COLO668 (cell line): ENCODE data around the gene UBAP1L.

ENCODE experiments used
- DNase-seq: peaks from one replicate; lab custom pipeline; 2025; ENCODE audit not compliant: unreplicated experiment; lab: John Stamatoyannopoulos, UW

UBAP1L gene

DNA sequence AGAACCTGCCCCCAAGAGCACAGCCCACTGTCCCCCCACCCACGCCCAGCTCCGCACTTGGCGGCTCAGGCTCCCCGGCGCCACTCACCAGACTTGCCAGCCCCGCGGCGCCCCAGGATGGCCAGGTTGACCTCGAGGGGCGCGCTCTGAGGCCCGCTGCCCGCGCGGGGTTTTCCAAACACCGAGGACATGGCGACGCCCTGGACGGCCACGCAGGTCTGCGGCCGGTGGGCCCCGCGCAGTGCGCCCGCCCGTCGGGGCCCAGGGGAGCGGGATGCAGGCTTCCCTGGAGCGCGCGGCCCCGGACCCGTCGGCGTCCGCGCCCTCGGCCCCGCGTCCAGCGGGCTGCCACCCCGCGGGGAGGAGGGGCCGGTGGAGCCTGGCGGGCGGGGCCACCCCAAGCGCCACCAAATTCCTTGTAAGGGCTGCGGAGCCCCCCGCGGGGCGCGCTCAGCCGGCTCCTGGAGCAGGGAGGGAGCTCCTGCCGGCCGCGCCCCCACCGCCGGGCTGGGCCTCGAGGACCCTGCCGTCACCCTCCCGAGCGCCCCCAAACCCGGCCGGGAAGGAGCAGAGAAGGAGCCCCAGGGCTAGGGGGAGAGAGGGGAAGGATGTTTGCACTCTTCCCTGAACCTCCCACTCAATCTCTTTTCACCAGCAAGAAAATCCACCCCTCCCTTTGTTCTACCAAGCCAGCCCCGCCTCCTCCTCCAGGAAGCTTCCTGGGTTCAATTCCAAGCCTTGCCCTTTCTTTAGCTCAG, 47.2 kb downstream of the UBAP1L start, which contains the start of gene RASL12:
Gene RASL12, minus strand, starts transcription at position 347 of the 758 bp plus-strand sequence. Its CDS starts 156 bp downstream, at position 191.
- DNase-seq: no peak

DNA sequence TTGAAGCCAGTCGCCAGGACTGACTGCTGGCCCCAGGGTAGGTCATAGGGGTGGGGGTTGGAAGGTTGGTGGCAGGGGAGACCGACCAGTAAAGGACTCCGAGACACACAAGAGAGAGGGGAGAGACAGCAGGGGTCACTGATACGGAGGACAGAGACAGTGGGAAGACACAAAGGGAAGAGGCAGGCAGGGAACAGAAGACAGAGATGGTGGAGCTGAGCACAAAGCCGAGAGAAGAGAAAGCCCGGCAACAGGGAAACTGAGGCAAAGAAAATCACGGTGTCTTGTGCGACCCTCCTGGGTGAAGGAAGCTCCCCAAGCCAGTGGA, 47.7 kb downstream of the UBAP1L start:
- DNase-seq: no peak

DNA sequence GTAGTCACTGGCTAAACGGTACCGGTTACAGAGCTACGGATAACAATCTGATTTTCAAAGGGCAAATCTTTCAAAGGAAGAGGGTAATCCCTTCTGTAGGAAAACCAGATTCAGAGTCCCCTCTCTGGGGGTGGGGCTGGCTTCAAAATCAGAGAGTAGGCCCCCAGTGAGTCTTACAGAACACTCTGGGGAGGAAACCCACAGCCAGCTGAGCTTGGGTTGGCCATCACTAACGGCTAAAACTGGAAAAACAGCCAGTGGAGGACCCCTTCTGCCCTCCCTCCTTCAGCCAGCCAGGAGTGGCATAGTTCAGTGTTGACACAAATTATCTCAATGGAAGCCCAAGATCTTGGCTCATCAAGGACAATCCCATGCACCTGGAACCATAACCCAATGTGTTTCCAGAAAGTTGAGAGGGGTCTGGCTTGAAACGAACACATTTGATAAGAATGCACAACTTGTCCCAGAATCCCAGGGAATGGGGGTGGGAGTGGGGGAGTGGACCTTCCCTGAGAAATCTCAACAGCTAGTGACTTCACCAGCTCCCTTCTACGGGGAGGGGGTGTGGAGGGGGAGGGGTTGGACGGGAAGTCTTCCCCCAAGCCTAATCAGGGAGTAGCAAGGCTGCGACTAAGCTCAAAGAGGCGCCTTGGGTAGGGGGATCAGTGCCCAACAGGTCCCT, 48.2 kb downstream of the UBAP1L start:
- no peak for DNase-seq

DNA sequence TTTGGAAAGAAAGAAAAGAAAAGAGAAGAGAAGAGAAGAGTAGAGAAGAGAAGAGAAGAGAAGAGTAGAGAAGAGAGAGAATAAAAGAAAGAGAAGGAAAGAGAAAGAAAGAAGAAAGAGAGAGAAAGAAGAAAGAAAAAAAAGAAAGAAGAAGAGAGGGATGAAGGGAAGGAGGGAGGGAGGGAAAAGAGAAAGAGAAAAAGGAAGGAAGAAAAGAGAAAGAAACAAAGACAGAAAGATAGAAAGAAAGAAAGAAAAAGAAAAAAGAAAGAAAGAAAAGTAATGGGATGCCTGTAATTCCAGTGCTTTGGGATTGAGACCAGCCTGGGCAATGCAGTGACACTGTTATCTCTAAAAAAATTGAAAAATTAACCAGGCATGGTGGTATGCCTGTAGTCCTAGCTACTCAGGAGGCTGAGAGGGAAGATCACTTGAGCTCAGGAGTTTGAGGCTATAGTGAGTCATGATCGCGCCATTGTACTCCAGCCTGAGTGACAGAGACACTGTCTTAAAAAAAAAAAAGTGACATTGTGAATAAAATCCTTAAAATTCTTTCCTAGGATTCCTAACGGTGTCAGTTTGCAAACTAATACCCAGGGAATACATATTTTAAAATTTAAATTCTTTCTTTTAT, 48.9 kb downstream of the UBAP1L start:
- no peak for DNase-seq

DNA sequence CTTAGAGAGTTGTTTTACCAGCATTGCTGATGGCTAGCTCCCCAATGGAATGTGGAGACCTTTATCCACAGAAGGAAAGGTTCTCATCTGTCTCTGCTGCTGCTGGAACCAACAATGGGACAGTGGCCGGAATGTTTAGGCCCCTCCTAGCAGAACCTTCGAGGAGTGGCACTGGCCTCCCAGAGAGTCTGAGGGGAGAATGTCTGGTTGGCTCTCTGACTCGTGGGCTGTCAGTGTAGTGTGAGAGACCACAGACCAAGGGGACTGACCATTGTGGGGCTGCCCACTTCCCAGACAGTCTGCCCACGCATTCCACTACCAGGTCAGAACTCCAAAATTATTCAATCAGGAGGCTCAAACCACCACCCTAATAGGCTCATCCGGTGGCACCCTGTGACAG, 52.3 kb downstream of the UBAP1L start:
- no peak for DNase-seq

DNA sequence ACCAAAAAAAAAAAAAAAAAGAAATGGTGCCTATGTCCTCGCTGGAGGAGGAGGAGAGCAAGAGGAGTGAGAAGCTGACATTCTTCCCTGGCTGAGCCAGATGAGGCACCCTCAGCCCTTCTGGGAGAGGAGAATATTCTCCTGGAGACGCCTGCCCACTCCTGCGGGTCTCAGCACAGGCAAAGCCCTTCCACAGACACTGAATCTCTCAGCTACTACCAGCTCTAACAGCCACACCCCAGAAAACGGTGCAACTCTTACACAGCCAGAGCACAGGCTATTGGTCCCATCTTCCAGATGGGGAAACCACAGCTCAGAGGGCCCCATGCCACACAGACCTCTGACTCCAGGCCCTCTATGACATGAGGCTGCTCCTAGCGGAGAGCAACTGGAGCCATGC, 52.9 kb downstream of the UBAP1L start:
- DNase-seq: no peak

DNA sequence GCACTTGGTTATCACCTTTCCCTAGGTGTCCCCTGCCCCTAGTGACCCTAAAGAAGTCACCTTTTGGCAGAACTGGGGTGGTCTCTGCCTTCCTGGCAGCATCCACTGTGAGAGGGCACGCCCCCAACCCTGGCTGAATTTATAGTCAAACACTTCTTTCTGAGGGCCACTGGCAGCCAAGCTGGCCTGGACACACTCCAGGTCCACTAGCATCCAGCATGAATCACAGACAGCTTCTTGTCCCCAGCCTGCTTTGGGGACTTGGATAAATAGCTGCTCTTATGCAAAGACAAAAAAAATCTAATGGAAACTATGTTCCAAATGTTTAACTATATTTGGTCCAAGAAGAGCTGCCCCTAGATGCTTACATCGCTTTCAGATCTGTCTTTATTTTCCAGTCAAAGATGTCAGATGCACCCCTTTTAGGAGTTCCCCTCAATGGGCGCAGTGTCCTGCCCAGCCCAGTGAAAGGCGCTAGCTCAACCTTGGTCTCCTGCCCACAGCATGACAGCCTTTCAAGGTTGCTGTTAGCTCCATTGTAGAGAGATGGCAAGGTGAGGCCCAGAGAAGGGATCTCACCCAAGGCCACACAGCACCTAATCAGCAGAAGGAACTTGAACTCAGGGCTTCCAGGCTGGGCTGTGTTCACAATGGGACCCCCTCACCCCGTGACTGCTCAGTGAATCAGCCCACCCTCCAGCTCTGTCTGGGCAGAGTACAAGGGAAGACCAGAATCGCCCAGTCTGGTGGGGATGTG, 54.2 kb downstream of the UBAP1L start:
- no peak for DNase-seq

DNA sequence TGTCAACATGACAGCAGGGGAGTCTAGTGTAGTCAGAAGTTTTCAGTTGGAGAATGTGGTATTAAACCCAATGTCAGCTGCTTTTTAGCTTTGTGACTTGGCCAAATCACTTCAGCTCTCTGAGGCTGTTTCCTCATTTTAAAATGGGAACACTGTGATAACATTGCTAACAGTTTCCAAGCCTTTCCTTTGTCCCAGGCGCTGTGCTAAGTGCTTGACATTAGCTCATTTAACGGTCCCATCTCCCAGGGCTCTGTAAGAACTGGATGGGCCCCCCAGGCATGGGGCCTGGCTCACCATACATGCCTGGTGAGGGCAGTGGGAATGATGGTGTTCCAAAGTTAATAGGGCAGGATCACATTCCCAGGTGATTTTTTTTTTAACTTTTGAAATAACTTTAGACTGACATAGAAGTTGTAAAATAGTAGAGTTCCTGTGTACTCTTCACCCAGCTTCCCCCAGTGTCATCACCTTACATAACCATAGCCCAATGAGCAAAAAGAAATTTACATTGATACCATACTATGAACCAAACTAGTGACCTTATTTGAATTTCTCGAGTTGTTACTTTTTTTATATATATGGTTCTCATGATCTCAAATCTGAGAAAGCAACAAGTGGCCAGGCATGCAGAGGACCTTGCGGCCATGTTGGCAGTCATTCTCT, 54.9 kb downstream of the UBAP1L start:
- DNase-seq: no peak

DNA sequence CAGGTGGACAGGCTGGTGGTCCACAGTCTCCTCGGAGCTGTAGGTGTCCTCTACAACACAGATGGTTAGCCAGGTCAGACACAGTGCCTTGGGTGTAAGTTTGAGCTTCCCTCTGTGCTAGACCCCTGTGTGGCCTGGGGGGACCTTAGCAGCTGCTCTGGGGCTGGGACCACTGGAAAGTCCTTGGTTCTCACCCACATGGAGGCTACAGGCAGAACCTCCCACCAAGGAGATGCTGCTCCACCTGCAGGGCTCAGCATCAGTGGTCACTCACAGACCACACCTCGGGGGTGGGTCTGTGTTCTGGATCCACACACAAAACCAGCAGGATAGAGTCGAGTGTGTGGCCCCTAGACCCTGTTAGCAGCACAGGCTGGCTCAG, 55.6 kb downstream of the UBAP1L start:
- no peak for DNase-seq

DNA sequence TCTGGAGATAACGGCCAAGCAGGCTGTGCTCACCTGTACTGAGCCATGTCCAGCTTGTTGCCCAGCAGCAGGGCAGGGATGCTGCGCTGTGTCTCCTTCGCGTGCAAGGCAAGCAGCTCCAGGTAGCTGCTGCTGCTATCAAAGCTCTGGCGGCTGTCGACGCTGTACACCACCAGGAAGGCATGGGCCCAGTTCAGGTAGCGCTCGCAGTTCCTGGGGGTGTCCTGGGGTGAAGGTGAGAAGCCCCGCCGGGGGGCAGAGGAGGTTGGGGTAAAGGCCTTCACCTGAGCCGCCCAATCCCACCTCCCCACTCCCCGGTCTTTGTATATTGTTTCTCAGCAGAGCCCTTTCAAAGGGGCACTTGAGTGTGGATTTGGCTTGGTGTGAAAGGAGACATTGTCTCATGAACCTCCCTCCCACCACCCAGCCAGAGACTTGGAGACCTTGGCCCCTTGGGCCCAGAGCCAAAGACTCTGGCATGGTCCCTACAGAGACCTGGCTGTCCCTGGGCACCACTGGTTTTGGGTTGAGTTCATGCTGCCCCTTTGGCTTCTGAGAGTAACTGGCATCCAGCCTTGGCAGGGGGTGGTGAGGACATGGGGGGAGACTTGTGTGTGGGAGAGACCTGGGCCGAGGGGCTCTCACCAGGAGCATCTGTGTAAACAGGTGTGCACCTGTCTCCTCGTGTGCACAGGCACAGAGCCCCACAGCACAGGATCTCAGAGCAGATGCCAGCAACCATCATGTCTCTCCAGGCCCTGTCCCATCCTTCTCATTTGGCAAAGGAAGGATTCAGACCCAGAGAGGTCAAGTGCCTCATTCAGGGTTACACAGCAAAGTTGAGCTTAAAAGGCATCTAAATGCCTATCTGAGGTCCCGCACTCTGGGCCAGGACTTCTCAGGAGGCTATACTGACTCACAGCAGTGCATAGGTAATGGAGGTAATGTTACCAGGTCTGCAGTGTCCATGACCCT, 56.3 kb downstream of the UBAP1L start:
- no peak for DNase-seq

DNA sequence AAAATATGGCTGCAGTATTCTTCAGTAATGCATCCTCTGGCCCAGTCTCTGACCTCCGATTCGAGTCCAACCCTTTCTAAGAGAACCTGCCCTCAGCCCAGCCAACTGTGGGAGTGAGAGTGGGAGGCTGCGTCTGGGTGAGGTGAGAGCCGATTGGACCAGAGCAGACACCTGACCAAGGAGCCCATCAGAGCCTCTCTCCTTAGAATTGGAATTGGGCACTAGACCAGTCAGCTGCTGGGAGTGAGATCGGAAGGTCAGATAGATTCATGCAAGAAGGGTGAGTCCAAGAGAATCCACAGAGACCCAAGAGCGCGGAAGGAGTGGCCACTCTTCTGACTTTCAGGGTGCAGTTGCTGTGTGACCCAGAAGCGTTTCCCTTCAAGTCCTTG, 57.5 kb downstream of the UBAP1L start:
- no peak for DNase-seq

DNA sequence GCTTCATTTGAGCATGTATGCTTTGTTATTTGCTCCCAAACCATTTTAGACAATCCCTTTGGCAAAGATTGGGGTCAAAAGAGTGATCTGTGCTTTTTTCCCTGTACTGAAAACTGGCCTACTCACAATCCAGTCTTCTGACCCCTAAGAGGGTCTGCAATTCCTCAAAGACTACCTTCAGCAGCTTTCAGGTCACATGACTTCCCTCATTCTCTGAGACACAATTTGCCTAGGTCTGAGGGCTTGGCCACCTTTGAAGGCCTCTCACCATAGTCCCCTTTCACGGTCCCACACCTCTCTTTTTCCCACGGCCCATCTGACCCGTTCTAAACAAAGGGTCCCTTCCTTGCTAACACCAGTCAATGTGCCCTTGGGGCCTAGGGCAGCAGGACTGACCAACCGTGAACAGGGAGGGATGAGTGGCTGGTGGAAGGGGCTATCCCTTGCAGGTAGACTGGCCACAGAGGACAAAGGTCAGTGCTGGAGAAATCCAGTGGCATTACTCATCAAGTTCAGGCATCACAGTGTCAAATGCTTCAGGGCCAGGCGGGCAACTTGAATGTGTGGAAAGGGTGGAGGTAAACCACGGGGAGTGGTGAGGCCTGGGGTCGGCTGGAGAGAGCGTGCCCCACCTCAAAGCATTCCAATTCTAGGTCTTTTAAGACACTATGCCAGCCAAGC, 58.0 kb downstream of the UBAP1L start:
- DNase-seq: no peak

DNA sequence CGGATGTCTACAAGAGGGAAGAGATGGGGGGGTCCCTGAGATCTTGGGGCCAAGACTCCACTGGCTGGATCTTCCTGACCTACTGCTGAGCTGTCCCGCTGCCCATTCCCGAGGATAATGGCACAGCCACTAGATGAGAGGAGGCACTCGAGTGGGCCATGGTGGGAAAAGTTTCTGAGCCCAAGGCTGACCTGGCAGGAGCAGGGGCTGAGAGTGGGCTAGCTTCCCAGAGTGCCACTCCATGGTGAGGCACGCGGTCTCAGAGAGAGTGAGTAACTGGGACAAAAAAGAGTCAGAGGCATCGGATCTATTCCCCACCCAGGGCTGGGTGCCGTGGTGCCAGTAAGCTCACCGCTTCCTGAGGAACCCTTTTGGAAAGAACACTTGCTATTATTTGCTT, 58.9 kb downstream of the UBAP1L start:
- DNase-seq: no peak

DNA sequence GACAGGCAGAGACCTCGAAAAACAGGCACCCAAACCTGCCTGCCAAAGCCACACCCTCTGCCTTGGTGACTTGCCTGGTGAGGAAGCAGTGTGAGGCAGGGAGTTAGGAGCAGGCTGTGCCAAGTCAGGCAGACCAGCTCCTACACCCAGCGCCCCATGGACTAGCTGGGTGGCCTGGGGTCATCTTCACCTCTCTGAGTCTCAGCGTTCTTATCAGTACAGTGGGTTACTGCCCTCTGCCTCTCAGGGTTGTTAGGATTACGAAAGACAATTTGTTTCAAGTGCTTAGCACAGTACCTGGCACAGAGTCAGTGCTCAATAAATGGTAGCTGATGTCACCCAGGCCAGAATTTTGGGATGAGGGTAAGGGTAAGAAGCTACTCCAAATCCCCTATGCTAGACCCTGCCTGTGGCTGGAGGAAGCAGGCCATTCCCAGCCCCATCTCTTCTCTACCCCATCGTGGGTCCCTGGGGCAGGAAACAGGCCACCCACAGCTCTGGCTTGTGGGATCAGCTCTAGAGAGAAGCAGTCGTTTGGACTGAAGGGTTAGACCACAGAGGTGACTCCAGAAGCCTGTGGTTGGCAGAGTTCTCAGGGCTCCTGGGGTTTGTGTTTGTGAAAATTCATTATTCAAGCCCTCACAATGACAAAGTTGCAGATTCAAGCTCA, 59.7 kb downstream of the UBAP1L start:
- no peak for DNase-seq

DNA sequence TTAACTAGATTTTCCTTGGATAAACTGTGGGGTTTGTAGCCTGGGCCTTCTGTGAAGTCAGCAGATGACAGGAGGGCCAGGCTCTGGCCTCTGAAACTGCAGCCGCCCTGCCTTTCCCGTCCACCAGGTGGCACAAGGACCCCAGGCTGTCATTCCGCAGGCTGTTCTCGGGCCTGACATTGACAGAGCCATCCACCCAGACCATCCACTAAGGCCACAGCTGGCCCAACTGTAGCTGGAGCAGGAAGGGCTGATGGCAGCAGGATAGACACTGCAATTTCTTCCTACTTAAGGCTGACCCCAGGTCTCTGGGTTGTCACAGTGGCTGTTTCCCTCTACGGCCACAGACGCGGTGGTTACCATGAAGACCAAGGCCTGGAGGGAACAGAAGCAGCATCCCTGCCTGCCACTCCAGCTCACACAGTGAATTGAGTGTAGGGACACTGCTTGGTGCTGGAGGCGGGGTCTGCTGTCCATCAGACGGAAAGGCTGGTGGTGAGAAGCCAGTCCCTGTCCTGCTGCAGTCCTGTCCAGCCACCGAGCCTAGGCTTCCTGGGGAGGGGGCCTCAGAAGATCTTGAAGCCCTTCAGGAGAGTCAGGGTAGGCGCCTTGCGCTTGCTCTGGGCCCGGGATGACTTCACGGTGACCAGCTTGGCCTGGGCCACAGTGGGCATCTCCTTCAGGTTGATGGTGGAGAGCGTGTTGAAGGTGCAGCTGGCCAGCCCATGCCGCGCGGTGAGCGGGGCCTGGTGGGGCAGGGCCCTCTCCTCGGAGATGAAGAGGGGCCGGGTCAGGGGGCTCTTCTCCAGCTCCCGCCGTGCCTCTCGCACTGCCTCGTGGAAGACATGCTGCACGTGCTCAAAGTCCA, 60.4 kb downstream of the UBAP1L start:
- DNase-seq: peak; percentile 56

DNA sequence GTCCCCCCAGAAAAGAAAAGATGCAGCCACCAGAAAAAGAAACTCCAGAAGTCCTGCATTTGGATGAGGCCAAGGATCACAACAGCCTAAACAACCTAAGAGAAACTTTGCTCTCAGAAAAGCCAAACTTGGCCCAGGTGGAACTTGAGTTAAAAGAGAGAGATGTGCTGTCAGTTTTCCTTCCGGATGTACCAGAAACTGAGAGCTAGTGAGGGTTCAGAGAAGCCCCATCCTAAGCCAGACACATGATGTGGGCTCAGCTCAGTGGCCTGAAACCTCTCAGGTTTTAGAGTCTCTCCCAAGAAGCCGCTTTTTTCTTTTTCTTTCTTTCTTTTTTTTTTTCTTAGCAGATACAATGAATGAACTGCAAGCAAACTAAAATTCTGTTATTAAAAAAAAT, 62.0 kb downstream of the UBAP1L start:
- DNase-seq: no peak

DNA sequence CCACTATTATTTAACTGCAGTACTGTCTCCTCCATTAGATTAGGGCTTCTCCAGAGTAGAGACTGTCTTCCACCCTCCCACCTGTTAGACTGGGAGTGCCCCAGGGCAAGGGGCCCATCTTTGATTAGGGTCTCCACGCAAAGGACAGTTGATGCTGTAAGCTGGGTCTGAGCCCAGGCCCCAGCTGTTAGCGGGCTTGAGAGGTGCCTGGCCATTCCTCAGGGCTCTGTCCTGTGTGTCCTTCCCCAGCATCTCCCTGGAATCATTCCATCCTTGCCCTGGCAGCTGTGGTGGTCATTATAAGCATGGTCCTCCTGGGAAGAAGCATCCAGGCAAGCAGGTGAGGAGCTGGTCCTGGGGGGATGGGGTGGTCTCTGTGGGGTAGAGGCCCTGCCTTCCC, 63.7 kb downstream of the UBAP1L start:
- DNase-seq: no peak

DNA sequence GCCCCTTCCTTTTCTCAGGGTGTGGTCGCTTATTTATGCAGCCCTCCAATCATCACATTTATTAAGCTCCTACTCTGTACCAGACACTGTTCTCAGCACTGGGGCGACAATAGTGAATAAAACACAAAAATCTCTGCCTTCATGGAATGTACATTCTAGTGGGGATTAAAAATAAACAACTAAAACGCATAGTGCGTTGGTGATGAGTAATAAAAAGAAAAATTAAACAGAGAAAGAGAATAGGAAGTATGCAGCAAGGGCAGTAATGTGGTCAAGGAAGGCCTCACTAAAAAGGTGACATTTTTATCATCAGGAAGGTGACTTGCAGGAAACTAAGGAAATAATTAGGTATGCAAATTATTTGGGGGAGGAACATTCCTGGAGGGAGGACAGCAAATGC, 64.7 kb downstream of the UBAP1L start:
- no peak for DNase-seq
